Neural cell (in vitro differentiated cells): ENCODE data around the gene PTPRZ1. TPM values are rescaled to one million over a fixed set of nuclear protein-coding genes. Genes with fewer than 3 reads are reported as not detected.

Experiments used
- H2AFZ ChIP-seq: fragments of 200-600, 300-800 bp; sonication (generic), shearing (Covaris generic); 2 replicates; pipeline ENCODE4 v1.6.0; 2014; ENCODE audit warnings: low read depth, mild to moderate bottlenecking, antibody characterized with exemption, low read length, moderate library complexity
- H3F3A ChIP-seq: fragments of 200-600 bp; shearing (Covaris generic); 2 replicates; pipeline ENCODE4 v1.6.1; 2016; ENCODE audit warnings: mild to moderate bottlenecking, moderate library complexity, mixed read lengths, antibody characterized with exemption, low read length; ENCODE audit not compliant: insufficient read depth, poor library complexity, severe bottlenecking
- H3K27ac ChIP-seq: fragments of 200-600, 300-800 bp; sonication (generic), shearing (Covaris generic); 2 replicates; pipeline ENCODE4 v1.5.1; 2014; ENCODE audit warnings: mild to moderate bottlenecking, low read length, moderate library complexity
- H3K27me3 ChIP-seq: fragments of 300-800, 200-600 bp; sonication (generic), shearing (Covaris generic); 2 replicates; pipeline ENCODE4 v1.6.0; 2014; ENCODE audit warnings: mild to moderate bottlenecking, low read depth, low read length, moderate library complexity; ENCODE audit not compliant: insufficient read depth
- H3K36me3 ChIP-seq: fragments of 300-800, 200-600 bp; sonication (generic), shearing (Covaris generic); 2 replicates; pipeline ENCODE4 v1.5.1; 2014; ENCODE audit warnings: mild to moderate bottlenecking, antibody characterized with exemption, low read length, moderate library complexity; ENCODE audit not compliant: insufficient read depth
- H3K4me2 ChIP-seq: fragments of 300-800, 200-600 bp; sonication (generic), shearing (Covaris generic); 2 replicates; pipeline ENCODE4 v1.6.0; 2014; ENCODE audit warnings: mild to moderate bottlenecking, low read length
- H3K4me3 ChIP-seq: fragments of 300-800, 200-600 bp; sonication (generic), shearing (Covaris generic); 2 replicates; pipeline ENCODE4 v1.5.1; 2014; ENCODE audit warnings: mild to moderate bottlenecking, low read length, moderate library complexity
- H3K79me2 ChIP-seq: fragments of 200-600 bp; shearing (Covaris generic); replicated peaks from 2 replicates; pipeline ENCODE4 v1.6.0; 2014; ENCODE audit warnings: mild to moderate bottlenecking, low read length, moderate library complexity; ENCODE audit not compliant: insufficient read depth
- H3K9ac ChIP-seq: fragments of 300-800, 200-600 bp; sonication (generic), shearing (Covaris generic); 2 replicates; pipeline ENCODE4 v1.6.1; 2016; ENCODE audit warnings: mild to moderate bottlenecking, low read length, mixed read lengths
- H3K9me2 ChIP-seq: fragments of 200-600 bp; shearing (Covaris generic); 2 replicates; pipeline ENCODE4 v1.6.1; 2016; ENCODE audit warnings: mild to moderate bottlenecking, low read length, mixed read lengths; ENCODE audit not compliant: insufficient read depth
- H3K9me3 ChIP-seq: fragments of 200-600, 300-800 bp; sonication (generic), shearing (Covaris generic); 2 replicates; pipeline ENCODE4 v1.6.1; 2016; ENCODE audit warnings: mild to moderate bottlenecking, mixed run types, low read length, moderate library complexity, mixed read lengths
- H4K20me1 ChIP-seq: fragments of 200-600 bp; shearing (Covaris generic); 2 replicates; pipeline ENCODE4 v1.6.1; 2016; ENCODE audit warnings: mild to moderate bottlenecking, mixed run types; ENCODE audit not compliant: insufficient read depth
- EP300 ChIP-seq: fragments of 450-650 bp; conservative IDR thresholded peaks from 2 replicates; pipeline ENCODE4 v1.6.1; 2014; ENCODE audit warnings: antibody characterized with exemption, mild to moderate bottlenecking, moderate library complexity; ENCODE audit not compliant: poor library complexity, severe bottlenecking
- EZH2 ChIP-seq: fragments of 200-600, 300-800 bp; shearing (Covaris generic), sonication (generic); IDR thresholded peaks from 2 replicates; pipeline ENCODE4 v1.6.1; 2014; ENCODE audit warnings: antibody characterized with exemption, low read length, borderline replicate concordance, mild to moderate bottlenecking; ENCODE audit not compliant: insufficient read depth, poor library complexity, severe bottlenecking
- MXI1 ChIP-seq: fragments of 450-650 bp; conservative IDR thresholded peaks from 2 replicates; pipeline ENCODE4 v1.6.1; 2014; ENCODE audit warnings: antibody characterized with exemption, mild to moderate bottlenecking; ENCODE audit not compliant: poor library complexity, severe bottlenecking
- POLR2AphosphoS5 ChIP-seq: IDR thresholded peaks from 2 replicates; pipeline ENCODE4 v1.6.1; 2012
- RAD21 ChIP-seq: fragments of 450-650 bp; conservative IDR thresholded peaks from 2 replicates; pipeline ENCODE4 v1.6.1; 2014; ENCODE audit warnings: antibody characterized with exemption, mild to moderate bottlenecking, moderate library complexity
- SMC3 ChIP-seq: fragments of 450-650 bp; conservative IDR thresholded peaks from 2 replicates; pipeline ENCODE4 v1.6.1; 2014; ENCODE audit warnings: antibody characterized with exemption, mild to moderate bottlenecking, moderate library complexity; ENCODE audit not compliant: poor library complexity
- TAF1 ChIP-seq: IDR thresholded peaks from 2 replicates; pipeline ENCODE4 v1.6.1; 2012; ENCODE audit warnings: low read depth
- polyA plus RNA-seq: library from polyadenylated mRNA; depleted of rRNA; stranded (reverse); fragments of >200 nt; gene quantifications from 2 replicates; pipeline ENCODE4 v1.2.3, GENCODE V29; 2014
- TF ChIP-seq, protein P1 (sequence below): IDR thresholded peaks from 2 replicates; pipeline ENCODE4 v1.6.1; 2012; ENCODE audit warnings: borderline replicate concordance
- TF ChIP-seq, protein P2 (sequence below): fragments of 450-650 bp; IDR thresholded peaks from 2 replicates; pipeline ENCODE4 v1.5.1; 2014; ENCODE audit warnings: antibody characterized with exemption, mild to moderate bottlenecking, moderate library complexity; ENCODE audit not compliant: poor library complexity, severe bottlenecking

Gene PTPRZ1
- polyA plus RNA-seq, 1 donor from 2014 or later = 11.8 TPM

DNA sequence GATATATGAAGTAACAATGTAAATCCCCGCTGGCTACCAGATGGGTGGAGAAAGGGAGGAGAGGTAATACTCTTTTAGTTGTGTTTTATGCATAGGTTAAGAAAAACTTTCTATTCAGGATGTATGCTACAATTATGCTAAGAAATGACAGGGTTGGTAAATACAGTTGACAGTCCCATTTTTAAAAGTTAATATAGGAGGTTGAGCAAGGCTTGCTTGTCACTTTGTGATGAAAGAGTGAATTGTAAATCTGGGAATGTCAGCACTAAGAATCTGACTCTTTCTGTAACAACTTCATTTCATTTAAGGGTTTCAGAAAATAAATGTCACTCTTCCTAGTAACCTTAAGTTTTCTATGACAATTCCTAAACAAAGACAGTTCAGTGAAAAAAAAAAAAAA, 59.8 kb downstream of the PTPRZ1 start:
- no peaks in the 10 kb centered on the region for H3K9me2 ChIP-seq
- TF ChIP-seq MXI1 (no peak), POLR2AphosphoS5 (peak; percentile 50), EP300 (peak; percentile 81)
- TF ChIP-seq, protein P1, sequence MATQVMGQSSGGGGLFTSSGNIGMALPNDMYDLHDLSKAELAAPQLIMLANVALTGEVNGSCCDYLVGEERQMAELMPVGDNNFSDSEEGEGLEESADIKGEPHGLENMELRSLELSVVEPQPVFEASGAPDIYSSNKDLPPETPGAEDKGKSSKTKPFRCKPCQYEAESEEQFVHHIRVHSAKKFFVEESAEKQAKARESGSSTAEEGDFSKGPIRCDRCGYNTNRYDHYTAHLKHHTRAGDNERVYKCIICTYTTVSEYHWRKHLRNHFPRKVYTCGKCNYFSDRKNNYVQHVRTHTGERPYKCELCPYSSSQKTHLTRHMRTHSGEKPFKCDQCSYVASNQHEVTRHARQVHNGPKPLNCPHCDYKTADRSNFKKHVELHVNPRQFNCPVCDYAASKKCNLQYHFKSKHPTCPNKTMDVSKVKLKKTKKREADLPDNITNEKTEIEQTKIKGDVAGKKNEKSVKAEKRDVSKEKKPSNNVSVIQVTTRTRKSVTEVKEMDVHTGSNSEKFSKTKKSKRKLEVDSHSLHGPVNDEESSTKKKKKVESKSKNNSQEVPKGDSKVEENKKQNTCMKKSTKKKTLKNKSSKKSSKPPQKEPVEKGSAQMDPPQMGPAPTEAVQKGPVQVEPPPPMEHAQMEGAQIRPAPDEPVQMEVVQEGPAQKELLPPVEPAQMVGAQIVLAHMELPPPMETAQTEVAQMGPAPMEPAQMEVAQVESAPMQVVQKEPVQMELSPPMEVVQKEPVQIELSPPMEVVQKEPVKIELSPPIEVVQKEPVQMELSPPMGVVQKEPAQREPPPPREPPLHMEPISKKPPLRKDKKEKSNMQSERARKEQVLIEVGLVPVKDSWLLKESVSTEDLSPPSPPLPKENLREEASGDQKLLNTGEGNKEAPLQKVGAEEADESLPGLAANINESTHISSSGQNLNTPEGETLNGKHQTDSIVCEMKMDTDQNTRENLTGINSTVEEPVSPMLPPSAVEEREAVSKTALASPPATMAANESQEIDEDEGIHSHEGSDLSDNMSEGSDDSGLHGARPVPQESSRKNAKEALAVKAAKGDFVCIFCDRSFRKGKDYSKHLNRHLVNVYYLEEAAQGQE = no peak
- no peaks in the 10 kb centered on the region for H3K9me3 ChIP-seq
- H3K36me3 ChIP-seq = no peaks in the 10 kb centered on the region
- no peak overlapping the region for H2AFZ ChIP-seq
- H3K27me3 ChIP-seq = no peaks in the 10 kb centered on the region
- H3K27ac ChIP-seq = no peak overlapping the region
- no peak overlapping the region for H3K4me2 ChIP-seq
- no peaks in the 10 kb centered on the region for H3K79me2 ChIP-seq
- H3K4me3 ChIP-seq = no peak overlapping the region
- H3K9ac ChIP-seq = no peak overlapping the region
- H3F3A ChIP-seq = no peaks in the 10 kb centered on the region
- H4K20me1 ChIP-seq = no peaks in the 10 kb centered on the region

DNA sequence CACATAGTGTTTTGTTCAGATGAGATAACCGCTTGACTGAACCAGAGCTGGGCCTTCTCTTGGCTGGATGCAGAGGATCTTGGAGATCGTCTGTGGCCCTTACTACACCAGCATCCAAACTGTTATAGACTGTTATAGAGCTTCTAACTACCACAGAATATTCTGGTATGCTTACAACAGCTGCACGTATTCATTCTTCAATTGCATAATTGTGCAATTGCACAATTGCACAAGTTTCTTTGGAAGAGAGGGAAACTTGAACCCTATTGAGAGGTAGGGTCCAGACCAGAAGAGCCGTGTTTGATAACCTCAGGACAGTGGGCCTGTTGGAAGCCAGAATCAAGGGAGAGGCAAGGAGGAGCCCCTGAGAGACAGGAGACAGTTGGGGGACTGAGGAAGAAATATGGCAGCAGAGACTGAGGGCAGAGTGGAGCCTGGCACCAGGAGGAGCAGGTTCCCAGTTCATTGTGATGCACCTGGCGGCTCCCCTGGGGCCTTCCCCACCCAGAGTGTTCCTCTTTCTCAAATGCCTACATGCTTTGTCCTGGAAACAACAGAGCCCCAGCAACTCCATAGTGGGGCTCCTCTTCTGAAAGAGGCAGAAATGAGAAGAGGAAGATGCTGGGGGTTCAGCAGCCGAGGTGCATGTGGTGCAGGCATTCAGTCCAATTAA, 64.1 kb downstream of the PTPRZ1 start:
- Histone ChIP-seq H3K27me3 (no peaks in the 10 kb centered on the region), H3K9me2 (no peaks in the 10 kb centered on the region), H3K4me2 (no peak overlapping the region), H3K4me3 (no peak overlapping the region), H3F3A (no peaks in the 10 kb centered on the region), H4K20me1 (no peaks in the 10 kb centered on the region), H3K27ac (no peak overlapping the region), H3K36me3 (no peaks in the 10 kb centered on the region), H2AFZ (no peak overlapping the region), H3K9ac (no peak overlapping the region), H3K79me2 (peaks cover 2% of the 10 kb centered on the region), H3K9me3 (no peaks in the 10 kb centered on the region)
- TF ChIP-seq POLR2AphosphoS5 (no peak), MXI1 (no peak), TAF1 (no peak), RAD21 (no peak), SMC3 (no peak), EZH2 (no peak), EP300 (no peak)
- TF ChIP-seq, protein P1 = no peak
- TF ChIP-seq, protein P2, sequence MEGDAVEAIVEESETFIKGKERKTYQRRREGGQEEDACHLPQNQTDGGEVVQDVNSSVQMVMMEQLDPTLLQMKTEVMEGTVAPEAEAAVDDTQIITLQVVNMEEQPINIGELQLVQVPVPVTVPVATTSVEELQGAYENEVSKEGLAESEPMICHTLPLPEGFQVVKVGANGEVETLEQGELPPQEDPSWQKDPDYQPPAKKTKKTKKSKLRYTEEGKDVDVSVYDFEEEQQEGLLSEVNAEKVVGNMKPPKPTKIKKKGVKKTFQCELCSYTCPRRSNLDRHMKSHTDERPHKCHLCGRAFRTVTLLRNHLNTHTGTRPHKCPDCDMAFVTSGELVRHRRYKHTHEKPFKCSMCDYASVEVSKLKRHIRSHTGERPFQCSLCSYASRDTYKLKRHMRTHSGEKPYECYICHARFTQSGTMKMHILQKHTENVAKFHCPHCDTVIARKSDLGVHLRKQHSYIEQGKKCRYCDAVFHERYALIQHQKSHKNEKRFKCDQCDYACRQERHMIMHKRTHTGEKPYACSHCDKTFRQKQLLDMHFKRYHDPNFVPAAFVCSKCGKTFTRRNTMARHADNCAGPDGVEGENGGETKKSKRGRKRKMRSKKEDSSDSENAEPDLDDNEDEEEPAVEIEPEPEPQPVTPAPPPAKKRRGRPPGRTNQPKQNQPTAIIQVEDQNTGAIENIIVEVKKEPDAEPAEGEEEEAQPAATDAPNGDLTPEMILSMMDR = no peak
